Psoas muscle (tissue), 8 donors: ENCODE results near the gene GEMIN7. TPM values are rescaled to one million over a fixed set of nuclear protein-coding genes. Genes with fewer than 3 reads are reported as not detected.
A peak's percentile ranks its signal among the peaks of the same experiment; 100 is the strongest.

Experiments used
- ATAC-seq, 4 donors: fragments of 200-7000 bp; cut with Tn5 transposase; one replicate each; pipeline ENCODE4 v1.9.1; 2020; ENCODE audit warnings: moderate library complexity in 3 of 4, mild to moderate bottlenecking in 2 of 4
- DNase-seq, 2 donors: peaks; one replicate each; pipeline ENCODE4 v3.0.0-alpha.2; 2020
- H3K27ac ChIP-seq: fragments of 200-600 bp; one replicate; pipeline ENCODE4 v1.8.0; 2022
- H3K27me3 ChIP-seq, 3 donors: fragments of 200-600 bp in 1 of 3; one replicate each; pipeline versions ENCODE4 v1.6.1 to v1.8.0; 2013 to 2022; ENCODE audit warnings: low read length in 2 of 3, mild to moderate bottlenecking in 2 of 3, moderate library complexity in 1 of 3; ENCODE audit not compliant: insufficient read depth in 3 of 3
- H3K36me3 ChIP-seq, 2 donors: fragments of 200-600 bp in 1 of 2; one replicate each; pipeline versions ENCODE4 v1.6.1 to v1.8.0; 2013 to 2022; ENCODE audit warnings: low read depth in 1 of 2, mild to moderate bottlenecking in 1 of 2, moderate library complexity in 1 of 2; ENCODE audit not compliant: insufficient read depth in 1 of 2
- H3K4me1 ChIP-seq: fragments of 200-600 bp; one replicate; pipeline ENCODE4 v1.8.0; 2022
- H3K4me3 ChIP-seq: fragments of 200-600 bp; one replicate; pipeline ENCODE4 v1.8.0; 2022; ENCODE audit warnings: mild to moderate bottlenecking
- H3K9me3 ChIP-seq: fragments of 200-600 bp; one replicate; pipeline ENCODE4 v1.8.0; 2022
- WGBS, 3 donors: extraction: QIAGEN DNeasy Blood & Tissue Kit; methylation state at CpG; one replicate each; pipeline versions ENCODE4 v1.1.6 to v1.1.7; 2013; 5-methylcytosine and 5-hydroxymethylcytosine counted together
- intact Hi-C, 2 donors: fragments of 100-400 bp; cut with DNase I; formaldehyde crosslinking; loops; one replicate each; pipeline versions ENCODE4 v1.11.0 to v1.14.2; 2022
- polyA plus RNA-seq, 3 donors: library from polyadenylated mRNA; stranded (reverse); fragments of 200-250 nt; gene quantifications; one replicate each; pipeline ENCODE4 v1.2.3, GENCODE V29; 2013
- total RNA-seq, 4 donors: library from RNA; stranded (reverse); fragmentation: NEBNext Ultra II Directional in 2 of 4; extraction: Animal tissue kit (Norgen Biotek cat#: 25700) in 2 of 4; gene quantifications; one replicate each; pipeline versions ENCODE4 v1.2.1 to v1.2.4, GENCODE V29; 2021 to 2023
- TF ChIP-seq, protein P1 (sequence below): fragments of 200-600 bp; IDR thresholded peaks from one replicate; pipeline ENCODE4 v1.8.0; 2022; ENCODE audit warnings: antibody characterized with exemption
- donor health status: healthy with polysubstance abuse.
- donor health status: DM: no; HTN: no; CAD: no; lungs with moderate emphysema.
- donor health status: Bipolar disorder and iron deficiency.
- donor health status: healthy.
- donor health status: DM: yes; HTN: yes; CAD: no.
- donor health status: DM: no; HTN: no; CAD: no.
- donor health status: DM: no; HTN: no; CAD: no.
- donor health status: DM: yes; HTN: yes; CAD: no.

The GEMIN7 gene
- total and polyA plus RNA-seq, 7 donors, result 19.6 to 51.1 (median 27.3) TPM

DNA sequence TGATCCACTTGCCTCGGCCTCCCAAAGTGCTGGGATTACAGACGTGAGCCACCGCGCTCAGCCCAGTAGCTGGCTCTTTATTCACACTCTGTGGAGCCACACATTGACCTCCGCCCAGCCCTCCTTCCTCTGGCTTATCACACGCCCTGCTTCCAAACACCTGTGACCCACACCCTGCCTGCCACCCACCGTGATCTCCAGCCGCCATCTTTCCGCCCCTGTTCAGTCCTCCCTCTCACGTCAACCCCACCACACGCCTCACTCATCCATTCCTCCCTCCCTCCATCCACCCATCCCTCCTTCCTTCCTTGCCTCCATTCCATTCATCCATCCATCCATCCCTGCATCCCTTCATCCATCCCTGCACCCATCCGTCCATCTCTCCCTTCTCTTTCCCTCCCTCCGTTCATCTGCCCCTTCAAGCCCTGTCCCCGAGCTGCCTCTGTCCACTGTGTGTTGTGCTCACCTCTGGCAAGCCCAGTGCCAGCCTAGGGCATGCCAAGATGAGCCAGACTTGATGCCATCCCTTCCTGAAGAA lies 20.4 kb upstream of the GEMIN7 start:
- ATAC-seq (peak in 2 of 4 donors; percentile 8 to 14), DNase-seq (no peak)
- Histone ChIP-seq H3K27ac (no peak overlapping the region), H3K27me3 (no peaks in the 10 kb centered on the region), H3K4me1 (no peaks in the 10 kb centered on the region), H3K36me3 (peaks cover 13 to 100% of the 10 kb centered on the region in 2 donors), H3K4me3 (no peak overlapping the region), H3K9me3 (no peaks in the 10 kb centered on the region)
- intact Hi-C loops, result loop anchor here (5.0 to 10.0 kb wide), 2 partner anchors 151 to 154 kb away; partner anchors contain the start of gene APOE (in 2 of the 2)
- TF ChIP-seq, protein P1, sequence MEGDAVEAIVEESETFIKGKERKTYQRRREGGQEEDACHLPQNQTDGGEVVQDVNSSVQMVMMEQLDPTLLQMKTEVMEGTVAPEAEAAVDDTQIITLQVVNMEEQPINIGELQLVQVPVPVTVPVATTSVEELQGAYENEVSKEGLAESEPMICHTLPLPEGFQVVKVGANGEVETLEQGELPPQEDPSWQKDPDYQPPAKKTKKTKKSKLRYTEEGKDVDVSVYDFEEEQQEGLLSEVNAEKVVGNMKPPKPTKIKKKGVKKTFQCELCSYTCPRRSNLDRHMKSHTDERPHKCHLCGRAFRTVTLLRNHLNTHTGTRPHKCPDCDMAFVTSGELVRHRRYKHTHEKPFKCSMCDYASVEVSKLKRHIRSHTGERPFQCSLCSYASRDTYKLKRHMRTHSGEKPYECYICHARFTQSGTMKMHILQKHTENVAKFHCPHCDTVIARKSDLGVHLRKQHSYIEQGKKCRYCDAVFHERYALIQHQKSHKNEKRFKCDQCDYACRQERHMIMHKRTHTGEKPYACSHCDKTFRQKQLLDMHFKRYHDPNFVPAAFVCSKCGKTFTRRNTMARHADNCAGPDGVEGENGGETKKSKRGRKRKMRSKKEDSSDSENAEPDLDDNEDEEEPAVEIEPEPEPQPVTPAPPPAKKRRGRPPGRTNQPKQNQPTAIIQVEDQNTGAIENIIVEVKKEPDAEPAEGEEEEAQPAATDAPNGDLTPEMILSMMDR, result no peak
- 84 to 86% (median 84%) methylated on average over 14 of the region's 14 CpGs for WGBS, 3 donors

DNA sequence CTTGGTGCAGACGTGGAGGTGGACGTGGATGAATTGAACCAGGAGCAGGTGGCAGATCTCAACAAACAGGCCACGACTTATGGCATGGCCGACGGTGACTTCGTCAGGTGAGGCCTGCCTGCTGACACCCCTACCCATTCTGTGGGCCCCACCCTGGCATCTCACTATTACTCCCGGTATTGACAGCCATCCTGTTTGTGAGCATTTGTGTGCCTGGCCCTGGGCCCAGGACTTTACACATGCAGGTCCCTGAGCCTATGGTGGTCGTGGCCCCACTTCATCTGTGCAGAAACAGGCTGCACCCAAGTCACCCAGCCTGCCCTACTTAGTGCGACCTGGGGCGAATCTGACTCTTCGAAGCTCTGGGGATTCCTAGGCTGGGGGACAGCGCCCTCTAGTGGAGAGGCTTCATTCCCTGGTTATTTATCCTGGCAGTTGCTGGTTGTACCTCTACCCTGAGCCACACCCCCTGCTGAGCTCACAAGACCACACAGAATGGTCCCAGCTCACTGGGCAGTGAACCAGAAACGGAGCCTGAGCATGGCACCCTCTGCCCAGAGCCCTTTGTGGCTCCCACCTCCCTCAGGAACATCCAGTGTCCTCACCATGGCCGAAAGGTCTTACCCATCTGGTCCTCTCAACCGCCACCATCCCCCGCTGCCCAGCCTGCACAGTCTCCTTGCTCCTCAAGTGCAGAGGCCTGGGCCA lies 19.6 kb upstream of the GEMIN7 start:
- H3K36me3 ChIP-seq, result peaks cover 11 to 100% of the 10 kb centered on the region in 2 donors
- TF ChIP-seq, protein P1, result peak; percentile 87
- 56 to 64% (median 61%) methylated on average over 16 of the region's 16 CpGs for WGBS, 3 donors

DNA sequence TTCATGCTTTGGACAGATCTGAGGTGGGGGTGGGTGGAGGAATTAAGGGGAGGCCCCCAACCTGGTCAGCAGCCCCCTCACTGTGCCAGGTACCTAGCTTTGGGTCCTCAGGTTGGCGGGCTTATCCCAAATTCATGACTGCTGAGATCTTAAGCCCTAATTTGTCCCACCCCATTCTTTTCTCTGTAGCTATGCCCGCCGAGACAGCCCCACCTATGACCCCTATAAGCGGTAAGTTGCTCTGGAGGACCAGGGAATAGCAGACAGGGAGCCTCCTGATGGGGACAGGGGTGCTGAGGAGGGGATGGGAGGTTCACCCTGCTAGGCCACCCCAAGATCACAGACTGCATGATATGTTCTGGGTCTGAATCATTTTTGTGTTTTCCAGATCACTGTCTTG lies 17.1 kb upstream of the GEMIN7 start:
- Histone ChIP-seq H3K36me3 (peaks cover 9 to 98% of the 10 kb centered on the region in 2 donors), H3K4me1 (no peaks in the 10 kb centered on the region), H3K4me3 (no peak overlapping the region), H3K27ac (no peak overlapping the region), H3K27me3 (no peaks in the 10 kb centered on the region), H3K9me3 (no peaks in the 10 kb centered on the region)
- TF ChIP-seq, protein P1, result no peak
- ATAC-seq (no peak), DNase-seq (no peak)
- WGBS, 3 donors, result 89 to 95% (median 89%) methylated on average over 4 of the region's 4 CpGs
- intact Hi-C loops, result no loop called here

More for the DNA sequence above, 19.6 kb upstream of the GEMIN7 start:
- no peak overlapping the region for H3K27ac ChIP-seq
- no peaks in the 10 kb centered on the region for H3K4me1 ChIP-seq
- peak; percentile 70 to 80 for DNase-seq
- H3K27me3 ChIP-seq, result no peaks in the 10 kb centered on the region
- ATAC-seq, result peak; percentile 62 to 83 (median 72)
- no peaks in the 10 kb centered on the region for H3K9me3 ChIP-seq
- intact Hi-C loops, result loop anchor here (5.0 to 10.0 kb wide), 2 partner anchors 152 to 155 kb away; partner anchors contain the start of gene APOE (in 2 of the 2)
- H3K4me3 ChIP-seq, result no peak overlapping the region

DNA sequence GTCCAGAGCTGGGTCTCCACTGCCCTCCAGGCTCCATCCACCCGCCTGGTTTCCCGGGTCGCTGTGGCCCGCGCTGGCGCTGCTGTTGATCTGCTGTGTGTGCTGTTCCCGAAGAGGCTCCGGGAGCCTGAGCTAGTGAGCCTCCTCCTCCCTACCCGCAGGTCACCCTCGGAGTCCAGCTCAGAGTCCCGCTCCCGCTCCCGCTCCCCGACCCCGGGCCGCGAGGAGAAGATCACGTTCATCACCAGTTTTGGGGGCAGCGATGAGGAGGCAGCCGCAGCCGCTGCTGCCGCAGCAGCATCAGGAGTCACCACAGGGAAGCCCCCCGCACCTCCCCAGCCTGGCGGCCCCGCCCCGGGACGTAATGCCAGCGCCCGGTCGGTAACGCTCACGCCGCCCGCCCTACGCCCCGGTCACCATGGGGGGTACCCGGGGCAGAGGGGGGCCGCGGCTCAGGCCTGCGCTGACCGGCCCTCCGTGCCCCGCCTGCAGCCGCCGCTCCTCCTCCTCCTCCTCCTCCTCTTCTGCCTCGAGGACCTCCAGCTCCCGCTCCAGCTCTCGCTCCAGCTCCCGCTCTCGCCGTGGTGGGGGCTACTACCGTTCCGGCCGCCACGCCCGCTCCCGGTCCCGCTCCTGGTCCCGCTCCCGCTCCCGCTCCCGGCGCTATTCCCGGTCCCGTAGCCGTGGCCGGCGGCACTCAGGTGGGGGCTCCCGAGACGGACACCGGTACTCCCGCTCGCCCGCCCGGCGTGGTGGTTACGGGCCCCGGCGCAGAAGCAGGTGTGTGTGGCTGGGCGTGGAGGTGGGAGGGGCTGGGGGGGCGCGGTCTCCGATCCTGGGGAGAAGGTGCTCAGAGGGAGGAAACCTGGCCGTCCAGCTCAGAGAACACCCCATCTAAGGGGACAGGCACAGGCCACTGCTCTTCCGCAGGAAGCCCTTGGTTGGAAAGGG lies 14.9 kb upstream of the GEMIN7 start:
- H3K27ac ChIP-seq, result no peak overlapping the region
- H3K27me3 ChIP-seq, result no peaks in the 10 kb centered on the region
- H3K9me3 ChIP-seq, result no peaks in the 10 kb centered on the region
- TF ChIP-seq, protein P1, result no peak
- DNase-seq (no peak), ATAC-seq (no peak)
- H3K36me3 ChIP-seq, result peaks cover 5 to 98% of the 10 kb centered on the region in 2 donors
- intact Hi-C loops, result no loop called here
- H3K4me1 ChIP-seq, result no peaks in the 10 kb centered on the region
- no peak overlapping the region for H3K4me3 ChIP-seq
- WGBS, 3 donors, result 96% methylated on average over 75 to 85 of the region's 85 CpGs
